ENCODE results near the gene HARBI1.

The HARBI1 gene

DNA sequence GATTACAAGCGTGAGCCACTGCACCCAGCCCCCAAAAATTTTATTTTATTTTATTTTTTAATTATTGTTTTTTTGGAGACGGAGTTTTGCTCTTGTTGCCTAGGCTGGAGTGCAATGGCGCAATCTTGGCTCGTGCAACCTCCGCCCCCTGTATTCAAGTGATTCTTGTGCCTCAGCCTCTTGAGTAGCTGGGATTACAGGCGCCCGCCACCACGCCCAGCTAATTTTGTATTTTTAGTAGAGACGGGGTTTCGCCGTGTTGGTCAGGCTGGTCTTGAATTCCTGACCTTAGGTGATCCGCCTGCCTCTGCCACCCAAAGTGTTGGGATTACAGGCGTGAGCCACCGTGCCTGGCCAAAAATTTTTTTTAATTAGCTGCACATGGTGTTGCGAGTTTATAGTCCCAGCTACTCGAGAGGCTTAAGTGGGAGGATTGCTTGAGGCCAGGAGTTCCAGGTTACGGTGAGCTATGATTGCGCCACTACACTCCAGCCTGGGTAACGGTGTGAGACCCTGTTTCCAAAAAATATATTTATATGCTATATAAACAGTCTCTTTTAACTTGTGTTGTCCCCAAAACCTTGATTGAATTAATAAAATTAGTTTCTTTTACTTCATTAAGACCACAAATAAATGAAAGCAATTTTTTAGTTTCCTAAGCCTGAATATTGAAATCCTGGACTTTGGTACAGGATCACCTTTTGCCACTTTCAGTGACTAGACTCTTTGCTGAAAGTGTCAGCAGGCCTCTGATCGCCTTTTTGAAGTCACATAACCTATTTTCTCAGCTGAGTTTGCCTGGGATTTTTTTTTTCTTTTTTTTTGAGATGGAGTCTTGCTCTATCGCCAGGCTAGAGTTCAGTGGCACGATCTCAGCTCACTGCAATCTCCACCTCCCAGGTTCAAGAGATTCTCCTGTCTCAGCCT, 16.5 kb upstream of the HARBI1 start:
- no peak for DNase-seq (ENCODE audit: extremely low read depth in 1 of 2, low read depth in 1 of 2)

DNA sequence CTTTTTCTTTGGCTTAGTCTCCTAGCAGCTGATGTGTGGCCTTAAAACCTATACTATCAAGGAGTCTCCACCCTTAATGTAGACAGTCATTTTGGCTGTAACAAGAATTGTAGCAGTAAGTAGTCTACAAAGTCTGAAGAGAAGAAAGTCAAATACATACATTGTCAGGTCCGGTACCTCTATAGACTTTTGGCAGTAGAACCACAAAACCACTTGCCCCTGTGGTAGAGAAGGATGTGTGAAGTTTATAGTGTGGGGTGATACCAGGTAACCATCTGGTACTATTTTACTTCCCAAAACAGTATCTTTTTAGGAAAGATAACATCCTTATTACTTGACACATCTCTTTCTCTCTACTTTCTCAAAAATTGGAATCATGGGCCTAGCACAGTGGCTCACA, 15.5 kb upstream of the HARBI1 start:
- DNase-seq (ENCODE audit: extremely low read depth in 1 of 2, low read depth in 1 of 2) = no peak

DNA sequence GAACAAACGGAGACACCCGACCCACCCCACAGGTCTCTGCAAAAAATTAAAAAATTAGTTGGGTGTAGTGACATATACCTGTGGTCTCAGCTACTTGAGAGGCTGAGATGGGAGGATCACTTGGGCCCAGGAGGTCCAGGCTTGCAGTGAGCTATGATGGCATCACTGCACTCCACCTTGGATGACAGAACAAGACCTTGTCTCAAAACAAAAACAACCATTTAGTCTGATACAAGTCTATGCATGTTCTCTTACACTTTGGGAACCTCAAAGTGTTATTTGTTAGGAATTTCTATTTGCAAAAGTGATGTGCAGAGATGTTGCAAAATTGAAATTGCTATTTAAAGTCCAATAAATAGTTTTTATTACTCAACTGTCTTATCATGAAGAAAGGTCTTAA, 14.6 kb upstream of the HARBI1 start:
- DNase-seq (ENCODE audit: extremely low read depth in 1 of 2, low read depth in 1 of 2) = no peak

DNA sequence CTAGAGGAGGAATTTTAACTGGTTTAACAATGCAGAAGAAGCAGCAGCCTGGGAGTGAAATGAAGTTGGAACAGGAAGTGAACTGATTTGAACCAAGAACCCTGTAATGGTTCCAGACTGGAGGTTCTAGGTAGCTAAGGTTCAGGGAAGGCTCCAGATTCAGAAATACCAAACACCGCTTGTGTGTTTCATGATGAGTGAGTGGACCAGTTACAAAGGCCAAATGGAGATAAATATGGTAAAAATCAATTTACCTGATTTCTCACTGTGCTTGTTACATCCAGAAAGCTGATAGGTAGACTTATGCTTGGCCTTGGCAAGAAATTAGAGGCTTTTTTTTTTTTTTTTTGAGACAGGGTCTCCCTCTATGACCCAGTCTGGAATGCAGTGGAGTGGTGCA, 13.2 kb upstream of the HARBI1 start:
- no peak for DNase-seq (ENCODE audit: extremely low read depth in 1 of 2, low read depth in 1 of 2)

DNA sequence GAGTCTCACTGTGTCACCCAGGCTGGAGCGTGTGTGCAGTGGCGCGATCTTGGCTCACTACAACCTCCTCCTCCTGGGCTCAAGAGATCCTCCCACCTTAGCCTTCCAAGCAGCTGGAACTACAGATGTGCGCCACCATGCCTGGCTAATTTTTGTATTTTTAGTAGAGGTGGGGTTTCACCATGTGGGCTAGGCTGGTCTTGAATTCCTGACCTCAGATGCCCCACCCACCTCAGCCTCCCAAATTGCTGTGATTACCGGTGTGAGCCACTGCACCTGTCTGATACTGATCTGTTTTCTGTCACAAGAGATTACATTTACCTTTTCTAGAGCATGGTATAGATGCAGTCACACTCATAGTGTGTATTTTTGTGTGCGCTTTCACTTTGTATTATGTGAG, 11.9 kb upstream of the HARBI1 start:
- no peak for DNase-seq (ENCODE audit: extremely low read depth in 1 of 2, low read depth in 1 of 2)

DNA sequence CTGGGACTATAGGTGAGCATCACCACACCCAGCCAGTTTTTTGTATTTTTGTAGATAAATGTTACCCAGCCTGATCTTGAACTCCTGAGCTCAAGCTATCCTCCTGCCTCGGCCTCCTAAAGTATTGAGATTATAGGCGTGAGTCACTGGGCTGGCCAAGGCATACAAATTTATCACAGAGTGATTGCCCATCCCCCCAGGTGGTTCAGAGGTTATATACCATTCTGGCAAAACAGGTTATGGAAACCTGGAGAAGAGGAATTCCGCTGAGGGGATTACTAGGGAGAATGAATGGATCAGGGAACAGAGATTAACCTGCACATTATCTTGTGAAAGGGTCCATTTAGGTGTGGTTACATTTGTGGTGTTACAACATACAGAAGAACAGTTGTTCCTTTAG, 8.4 kb upstream of the HARBI1 start:
- DNase-seq (ENCODE audit: extremely low read depth in 1 of 2, low read depth in 1 of 2) = no peak

DNA sequence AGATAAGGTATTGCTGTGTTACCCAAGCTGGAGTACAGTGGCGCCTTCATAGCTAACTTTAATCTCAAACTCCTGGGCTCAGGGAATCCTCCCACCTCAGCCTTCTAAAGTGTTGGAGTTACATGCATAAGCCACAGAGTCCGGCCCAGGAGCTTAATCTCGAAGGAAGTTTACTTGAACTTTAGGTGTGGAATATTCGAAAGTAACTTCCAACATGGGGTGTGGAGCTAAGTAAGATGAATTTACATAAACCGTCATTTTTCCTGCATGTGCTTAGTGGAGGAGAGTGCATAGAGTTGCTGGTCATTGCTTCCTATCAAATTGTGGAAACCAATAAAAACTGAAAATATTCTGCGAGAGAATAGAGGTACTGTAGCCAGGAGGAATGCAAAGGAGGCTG, 1.8 kb upstream of the HARBI1 start:
- DNase-seq (ENCODE audit: extremely low read depth in 1 of 2, low read depth in 1 of 2) = no peak

DNA sequence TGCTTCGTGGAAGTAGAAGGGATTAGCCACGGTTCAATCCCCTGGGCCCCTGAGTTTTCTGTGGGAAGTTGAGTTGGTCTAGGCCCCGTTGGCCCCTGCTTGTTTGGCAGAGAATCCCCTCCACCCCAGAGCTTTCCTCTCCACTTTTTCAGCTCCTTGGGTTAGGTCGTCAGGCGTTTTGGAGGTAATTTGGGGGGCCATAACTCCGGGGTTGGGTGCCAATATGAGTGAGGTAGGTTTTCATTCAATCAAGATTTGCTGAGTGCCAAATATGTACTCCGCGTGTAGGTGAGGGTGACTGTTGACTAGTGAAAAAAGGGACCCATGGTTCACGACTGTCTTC, 916 bp upstream of the HARBI1 start:
- no peak for DNase-seq (ENCODE audit: extremely low read depth in 1 of 2, low read depth in 1 of 2)

DNA sequence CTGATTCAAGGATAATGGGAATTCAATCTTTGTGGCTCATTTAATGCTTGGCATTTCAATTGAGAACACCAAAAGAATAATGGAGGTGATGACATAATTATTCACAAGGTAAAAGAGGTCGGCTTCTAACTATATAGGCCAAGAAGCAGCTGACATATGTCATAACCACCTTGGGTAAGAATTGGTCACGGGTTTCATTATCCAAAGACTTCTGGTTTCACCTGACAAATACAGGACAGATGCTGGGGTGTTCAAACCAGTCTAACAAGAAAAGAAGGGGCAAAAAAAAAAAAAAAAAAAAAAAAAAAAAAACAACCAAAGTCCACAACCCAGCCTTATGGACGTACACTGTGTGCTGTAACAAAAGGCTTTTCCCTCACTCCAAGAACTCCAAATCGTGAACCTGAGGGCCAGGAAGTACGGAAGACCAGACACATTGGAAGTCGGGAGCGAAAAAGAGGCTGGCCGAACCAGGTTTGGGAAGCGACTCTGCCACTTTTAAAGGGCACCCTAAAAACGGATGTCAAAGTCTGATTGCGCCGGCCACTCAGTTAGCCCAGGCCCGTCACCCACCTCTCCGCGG, 385 bp downstream of the HARBI1 start:
- no peak for DNase-seq (ENCODE audit: extremely low read depth in 1 of 2, low read depth in 1 of 2)

DNA sequence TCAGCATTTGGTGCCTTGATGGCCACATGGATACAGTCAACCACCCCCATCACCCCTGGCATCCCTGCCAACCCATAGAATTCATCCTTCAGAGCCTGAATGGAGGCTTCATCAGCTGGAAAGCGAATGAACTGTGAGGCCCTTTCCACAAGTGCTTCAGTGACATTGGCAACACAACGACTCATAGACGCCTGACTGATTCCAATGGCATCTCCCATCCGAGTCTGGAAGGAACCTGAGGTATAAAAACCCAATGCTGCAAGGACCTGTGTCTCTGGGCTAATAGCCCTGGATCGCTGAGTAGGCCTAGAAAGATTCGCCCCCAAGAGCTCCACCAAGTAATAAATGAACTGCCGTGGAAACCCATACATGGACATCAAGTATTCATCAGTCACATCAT, 1.3 kb downstream of the HARBI1 start:
- DNase-seq (ENCODE audit: extremely low read depth in 1 of 2, low read depth in 1 of 2) = no peak

DNA sequence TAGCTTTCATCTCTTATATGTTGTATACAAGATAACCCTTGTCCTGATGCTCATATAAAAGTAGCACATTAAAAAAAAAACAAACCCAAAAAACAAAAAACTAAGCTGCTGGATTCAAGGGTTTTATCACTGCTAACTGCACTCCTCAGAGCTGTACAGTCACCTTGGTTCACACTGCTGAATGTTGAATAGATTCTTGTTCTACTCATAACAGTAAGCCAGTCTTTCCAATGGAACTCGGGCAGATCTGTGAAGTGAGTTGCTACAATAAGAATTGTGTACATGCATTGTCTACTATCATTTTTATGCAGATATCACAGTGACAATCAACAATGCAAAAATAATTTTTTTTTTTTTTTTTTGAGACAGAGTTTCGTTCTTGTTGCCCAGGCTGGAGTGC, 4.7 kb downstream of the HARBI1 start:
- no peak for DNase-seq (ENCODE audit: extremely low read depth in 1 of 2, low read depth in 1 of 2)

DNA sequence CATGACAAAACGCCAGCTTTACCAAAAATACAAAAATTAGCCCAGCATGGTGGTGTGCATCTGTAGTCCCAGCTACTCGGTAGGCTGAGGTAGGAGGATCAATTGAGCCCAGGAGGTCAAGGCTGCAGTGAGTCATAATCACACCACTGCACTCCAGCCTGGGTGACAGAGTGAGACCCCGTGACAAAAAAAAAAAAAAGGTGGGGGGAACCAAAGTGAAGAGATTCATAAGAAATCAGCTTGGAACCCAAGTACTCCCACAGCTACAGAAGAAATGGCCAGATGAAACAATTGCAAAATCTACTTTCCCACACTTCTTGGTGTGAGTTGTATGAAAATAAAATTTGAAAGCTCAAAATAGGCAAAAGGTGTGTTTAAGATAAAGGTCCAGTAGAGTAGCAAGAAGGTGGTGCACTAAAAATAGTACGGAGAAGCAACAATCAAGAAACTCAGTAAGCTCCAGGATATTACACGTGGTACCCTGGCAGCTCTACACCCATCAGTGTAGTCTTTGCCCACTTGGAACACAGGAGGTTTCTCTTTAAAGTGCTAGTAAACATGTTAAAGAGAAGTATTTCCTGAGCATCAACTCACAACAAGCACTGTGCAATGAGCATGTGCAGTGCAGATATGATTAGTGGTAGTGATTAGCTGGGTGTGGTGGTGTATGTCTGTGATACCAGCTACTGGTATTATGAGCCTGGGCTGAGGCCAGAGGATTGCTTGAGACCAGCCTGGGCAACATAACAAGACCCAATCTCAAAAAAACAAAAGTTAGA, 5.3 kb downstream of the HARBI1 start:
- no peak for DNase-seq (ENCODE audit: extremely low read depth in 1 of 2, low read depth in 1 of 2)

DNA sequence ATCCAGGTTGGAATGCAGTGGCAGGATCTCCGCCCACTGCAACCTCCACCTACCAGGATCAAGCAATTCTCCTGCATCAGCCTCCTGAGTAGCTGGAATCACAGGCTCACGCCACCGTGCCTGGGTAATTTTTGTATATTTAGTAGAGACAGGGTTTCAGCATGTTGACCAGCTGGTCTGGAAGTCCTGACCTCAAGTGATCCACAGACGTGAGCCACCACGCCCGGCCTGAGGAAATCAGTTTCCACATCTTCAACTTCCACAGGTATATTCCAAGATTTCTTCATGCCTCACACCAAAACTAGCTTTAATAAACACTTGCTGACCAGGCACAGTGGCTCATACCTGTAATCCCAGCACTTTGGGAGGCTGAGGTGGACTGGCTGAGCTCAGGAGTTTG, 7.6 kb downstream of the HARBI1 start:
- DNase-seq (ENCODE audit: extremely low read depth in 1 of 2, low read depth in 1 of 2) = no peak

DNA sequence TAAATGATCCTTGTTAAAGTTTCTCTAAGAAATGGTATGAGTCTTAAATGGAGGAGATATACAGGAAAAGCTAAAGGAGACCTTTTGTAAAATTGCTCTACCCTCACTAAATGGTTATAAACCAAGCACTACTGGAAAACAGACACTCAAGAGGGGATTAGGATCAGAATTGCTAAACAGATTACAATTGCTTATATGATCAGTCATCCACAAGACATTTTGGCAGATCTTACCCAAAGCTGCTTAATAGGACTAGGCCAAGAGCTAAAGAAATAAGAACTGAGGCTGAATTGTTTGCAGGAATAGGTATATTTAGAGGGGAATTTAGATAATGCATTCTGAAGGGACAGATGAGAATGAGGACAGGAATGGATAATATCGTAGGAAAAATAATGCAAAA, 9.5 kb downstream of the HARBI1 start:
- DNase-seq (ENCODE audit: extremely low read depth in 1 of 2, low read depth in 1 of 2) = no peak

DNA sequence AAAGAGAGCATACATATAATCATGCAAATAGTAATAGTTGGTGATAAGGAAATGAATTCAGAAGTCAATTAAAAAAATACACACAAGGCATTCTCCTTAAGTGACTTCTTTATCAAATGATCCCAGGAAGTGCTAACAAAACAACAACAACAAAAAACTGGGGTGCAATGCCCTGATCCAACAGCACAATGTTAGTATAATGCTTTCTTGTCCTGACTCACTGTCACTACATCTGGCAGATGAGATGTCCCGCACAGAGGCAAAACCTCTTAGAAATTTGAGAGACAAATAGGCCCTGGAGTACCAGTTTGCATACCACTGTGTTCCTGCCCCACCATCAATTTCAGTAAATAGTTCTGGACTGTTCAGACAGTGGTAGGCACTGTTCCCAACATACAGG, 12.2 kb downstream of the HARBI1 start:
- DNase-seq (ENCODE audit: extremely low read depth in 1 of 2, low read depth in 1 of 2) = no peak

DNA sequence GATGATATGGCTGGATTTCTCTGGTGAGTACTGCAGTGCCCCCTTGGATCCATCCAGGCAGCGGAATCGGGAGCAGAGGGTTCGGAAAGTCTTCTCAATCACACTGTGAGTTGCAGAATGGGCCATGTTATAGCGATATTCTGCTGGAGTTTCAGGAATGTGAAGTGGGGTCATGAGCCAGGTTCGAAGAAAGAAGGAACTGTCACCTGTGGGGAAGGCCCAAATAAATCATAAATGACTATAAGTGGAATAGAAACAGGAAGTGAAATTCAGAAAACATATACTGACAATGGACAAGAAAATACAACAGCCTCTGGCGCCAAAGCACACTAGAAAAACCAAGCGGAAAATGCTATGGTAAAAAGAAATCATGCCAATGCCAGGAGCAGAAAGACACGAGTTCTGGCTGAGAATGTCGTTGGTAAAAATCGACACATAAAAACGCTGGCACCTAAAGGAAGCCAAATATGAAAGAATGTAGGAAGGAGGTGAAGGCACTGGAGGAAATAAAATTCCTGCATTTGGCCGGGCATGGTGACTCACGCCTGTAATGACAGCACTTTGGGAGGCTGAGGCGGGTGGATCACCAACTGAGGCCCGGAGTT, 13.2 kb downstream of the HARBI1 start:
- no peak for DNase-seq (ENCODE audit: extremely low read depth in 1 of 2, low read depth in 1 of 2)

DNA sequence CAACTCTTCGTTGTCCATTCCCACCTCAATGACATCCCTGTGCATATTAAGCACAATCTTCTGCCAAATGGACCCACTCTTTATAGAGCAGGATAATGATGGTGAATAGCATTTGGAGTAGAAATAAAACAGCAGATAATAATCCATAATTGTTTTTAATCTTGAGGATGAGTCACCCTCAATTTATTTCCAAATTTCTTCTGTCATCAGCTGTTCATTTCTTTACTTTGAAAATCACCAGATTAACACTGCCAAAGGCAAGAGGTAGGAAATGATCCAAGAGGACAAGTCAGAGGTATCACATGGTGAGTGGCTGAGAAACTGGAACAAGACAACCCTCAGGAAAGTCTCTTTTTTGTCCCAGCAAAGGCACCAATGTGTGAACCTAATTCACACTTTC, 15.9 kb downstream of the HARBI1 start:
- no peak for DNase-seq (ENCODE audit: extremely low read depth in 1 of 2, low read depth in 1 of 2)

DNA sequence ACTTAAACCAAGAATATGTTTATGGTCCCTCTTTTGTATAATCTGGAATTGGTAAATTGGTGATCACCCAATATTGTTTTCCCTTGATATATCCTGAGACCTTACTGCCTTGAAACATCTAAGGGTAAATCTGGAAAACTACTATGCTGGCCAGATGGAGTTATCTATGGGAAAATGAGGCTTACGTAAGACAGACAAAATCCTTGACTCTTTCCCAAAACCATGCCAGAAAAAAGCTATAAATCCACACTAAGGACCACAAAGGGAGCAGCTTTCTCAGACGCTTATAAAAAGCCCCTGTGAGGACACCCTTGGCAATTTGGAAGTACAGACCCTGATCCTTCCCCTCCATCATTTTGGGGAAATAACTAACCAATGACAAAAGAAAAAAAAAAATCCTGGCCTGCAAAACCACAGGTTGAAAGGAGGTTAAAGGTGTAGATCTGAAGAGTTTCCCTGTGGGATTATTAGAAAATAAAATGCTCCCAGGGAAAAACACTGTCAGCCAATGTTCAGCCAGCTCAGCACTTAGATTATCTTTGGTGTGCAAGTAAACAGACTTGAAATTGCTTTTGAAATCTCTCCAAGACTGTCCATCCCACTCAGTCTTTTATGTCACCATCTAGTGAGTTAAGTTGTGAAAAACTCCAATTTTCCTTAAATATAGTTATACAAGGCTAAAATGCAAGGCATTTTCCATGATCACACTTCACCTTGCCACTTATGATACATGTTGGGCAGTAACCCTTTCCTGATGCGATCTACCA, 16.6 kb downstream of the HARBI1 start:
- no peak for DNase-seq (ENCODE audit: extremely low read depth in 1 of 2, low read depth in 1 of 2)

DNA sequence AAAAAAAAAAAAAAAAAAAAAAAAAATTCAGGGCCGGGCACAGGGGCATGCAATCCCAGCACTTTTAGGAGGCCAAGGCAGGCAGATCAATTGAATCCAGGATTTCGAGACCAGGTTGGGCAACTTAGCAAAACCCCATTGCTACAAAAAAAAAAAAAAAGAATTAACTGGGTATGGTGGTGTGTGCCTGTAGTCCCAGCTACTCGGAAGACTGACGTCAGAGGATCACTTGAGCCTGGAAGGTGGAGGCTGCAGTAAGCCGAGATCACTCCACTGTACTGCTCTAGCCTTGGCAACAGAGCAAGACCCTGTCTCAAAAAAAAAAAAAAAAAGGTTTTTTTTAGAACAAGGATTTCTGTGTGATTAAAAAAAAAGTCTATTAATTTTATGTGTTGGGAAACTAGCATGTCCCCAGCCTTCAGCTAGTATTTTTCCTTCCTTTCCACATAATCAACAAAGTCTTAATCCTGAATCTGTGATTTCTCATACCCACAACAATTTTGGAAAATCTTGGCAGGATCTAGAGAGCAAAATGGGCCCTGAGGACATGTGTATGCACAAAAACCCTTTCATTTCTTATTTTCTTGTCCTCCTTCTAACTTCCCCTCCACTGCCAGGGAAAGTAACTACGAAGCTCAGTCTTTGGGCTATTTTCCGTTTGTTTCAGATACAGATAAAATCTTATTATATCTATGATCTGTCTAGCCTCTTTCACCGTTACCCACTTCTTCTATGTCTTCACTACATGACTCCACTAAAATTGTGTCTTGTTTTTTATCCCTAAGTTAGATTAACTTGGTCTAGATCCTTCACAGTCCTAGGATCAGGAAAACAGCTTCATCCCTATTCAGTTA, 17.5 kb downstream of the HARBI1 start:
- DNase-seq (ENCODE audit: extremely low read depth in 1 of 2, low read depth in 1 of 2) = no peak

Data from activated CD8-positive, alpha-beta memory T cell treated with anti-CD3 and anti-CD28 coated beads for 1 hour (primary cell).